Activated CD8-positive, alpha-beta memory T cell treated with anti-CD3 and anti-CD28 coated beads for 1 hour (primary cell): ENCODE results near the gene SFMBT2.

Source experiments
- DNase-seq, 2 donors: peaks; one replicate each; pipeline ENCODE4 v3.0.0-alpha.2; 2020; ENCODE audit warnings: low read depth in 1 of 2; ENCODE audit errors: extremely low read depth in 1 of 2

The SFMBT2 gene

DNA sequence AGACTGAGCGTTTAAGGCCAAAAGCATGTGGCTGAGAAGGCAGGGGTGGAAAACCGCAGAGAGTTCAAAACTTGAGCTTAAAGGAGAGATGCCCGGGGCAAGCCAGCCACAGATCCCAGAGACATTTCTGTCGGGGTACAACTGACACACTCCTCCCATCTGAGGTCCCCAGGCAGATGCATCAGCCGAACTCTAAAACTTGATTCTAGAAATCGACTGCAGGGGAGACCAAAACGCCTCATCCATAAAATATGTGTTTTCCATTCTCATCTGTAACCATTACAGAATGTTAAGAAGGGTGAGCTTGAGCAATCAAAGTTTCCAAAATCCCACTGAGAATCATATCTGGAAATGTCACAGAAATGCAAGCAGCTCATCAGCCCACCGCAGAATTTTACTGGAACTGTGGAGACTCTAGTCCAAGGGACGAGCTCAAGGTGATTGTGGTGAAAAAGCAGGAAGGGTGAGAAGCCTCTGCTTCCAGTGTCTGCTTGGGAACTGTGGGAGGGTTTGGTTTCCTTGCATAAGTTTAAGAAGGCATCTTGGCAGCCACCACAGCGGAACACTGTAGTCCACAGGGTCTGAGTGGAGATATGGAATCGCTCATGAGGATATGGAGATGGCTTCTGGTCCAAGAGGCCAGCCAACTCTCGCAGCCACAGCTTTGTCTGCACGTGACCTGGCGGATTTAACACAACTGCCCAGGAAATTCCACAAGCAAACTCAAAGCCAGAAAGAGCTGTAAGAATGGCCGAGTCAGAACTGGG is 249.2 kb downstream of the SFMBT2 start:
- no peak for DNase-seq

DNA sequence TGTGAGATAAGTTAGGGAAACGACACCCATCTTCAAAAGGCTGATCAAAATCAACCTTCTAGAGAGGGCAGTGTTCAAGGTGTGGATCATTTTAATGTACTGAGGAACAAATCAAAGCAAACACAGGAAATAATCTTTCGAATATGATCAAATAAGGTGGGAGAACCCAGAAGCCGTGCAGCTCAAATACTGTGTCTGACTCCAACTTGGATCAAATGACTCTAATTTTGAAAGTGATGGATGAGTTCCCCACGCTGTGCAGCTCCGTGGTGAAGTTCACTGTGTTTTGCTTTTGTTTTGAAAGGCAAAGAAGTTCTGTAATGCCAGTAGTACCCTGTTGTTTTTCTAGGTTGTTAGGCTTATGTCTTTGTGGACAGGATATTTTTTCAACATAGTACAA is 250.9 kb downstream of the SFMBT2 start:
- DNase-seq: no peak

DNA sequence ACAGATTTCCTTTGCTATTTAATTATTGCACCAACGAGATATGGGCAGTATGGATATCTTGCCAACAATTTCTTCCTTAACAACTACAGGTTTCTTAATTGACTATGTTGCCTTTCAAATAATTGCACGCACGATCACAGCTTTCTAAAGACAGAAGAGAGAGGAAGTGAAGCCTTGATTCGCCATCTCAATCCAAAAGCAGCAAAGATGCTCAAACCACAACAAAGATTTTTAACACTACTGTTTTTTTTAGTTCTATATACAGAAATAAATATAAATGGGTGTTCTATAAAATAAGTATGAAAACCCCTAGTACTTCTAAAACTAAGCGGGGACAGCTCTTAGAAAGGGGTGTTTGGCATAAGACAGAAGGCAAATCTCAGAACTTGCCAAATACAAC is 251.3 kb downstream of the SFMBT2 start:
- DNase-seq: no peak

DNA sequence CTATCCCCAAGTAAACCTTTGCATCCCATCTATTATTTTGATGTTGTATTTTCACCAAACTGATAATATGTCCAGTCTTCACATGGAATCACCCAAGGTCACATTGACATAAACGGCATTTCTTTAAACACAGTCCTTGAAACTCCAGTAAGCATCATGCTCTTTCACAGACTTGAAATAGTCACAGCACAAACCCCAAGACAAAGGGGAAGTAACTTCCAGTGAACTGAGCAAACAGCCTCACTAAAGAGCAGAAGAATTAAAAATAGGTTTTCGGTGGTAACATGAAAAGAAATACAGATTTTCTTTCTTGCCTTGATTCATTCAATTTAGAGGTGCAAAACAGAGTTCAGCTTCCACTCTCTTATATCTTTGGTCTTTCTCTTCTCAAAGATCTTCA is 253.7 kb downstream of the SFMBT2 start:
- DNase-seq: no peak

DNA sequence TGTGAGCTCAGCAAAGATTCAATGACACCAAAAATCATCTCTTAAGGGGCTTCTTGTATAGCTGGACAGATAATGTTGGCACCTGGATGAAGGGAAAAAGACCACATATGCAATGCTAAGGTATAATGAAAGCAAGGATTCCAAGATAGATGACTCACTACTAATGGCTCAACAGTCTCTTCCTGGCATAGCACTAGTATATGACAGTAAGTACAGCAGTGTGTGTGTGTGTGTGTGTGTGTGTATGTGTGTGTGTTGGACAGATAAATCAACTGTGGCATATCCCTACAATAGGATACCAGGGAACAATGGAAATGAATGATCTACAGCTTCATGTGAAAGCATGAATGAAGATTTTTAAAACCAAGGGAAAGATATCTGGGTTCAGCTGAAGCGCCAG is 257.1 kb downstream of the SFMBT2 start:
- no peak for DNase-seq

DNA sequence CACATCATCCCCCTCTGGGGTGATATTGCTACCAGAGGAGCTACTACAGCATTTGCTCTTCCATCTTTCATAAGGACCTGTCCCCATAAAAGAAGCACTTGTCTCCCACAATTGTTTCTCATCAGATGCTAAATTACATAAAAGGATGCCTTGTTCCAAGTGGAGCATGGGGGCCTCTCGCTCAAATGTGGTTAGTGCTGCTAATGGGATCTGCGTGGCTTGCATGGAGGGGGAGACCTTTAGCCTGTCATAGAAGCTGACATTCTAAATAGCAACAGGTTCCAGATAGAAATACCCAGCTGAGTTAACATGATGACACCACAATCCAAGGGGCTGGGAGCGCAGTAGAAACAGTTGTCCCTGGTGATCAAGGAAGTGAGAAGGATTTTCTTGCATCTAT is 257.9 kb downstream of the SFMBT2 start:
- DNase-seq: no peak

DNA sequence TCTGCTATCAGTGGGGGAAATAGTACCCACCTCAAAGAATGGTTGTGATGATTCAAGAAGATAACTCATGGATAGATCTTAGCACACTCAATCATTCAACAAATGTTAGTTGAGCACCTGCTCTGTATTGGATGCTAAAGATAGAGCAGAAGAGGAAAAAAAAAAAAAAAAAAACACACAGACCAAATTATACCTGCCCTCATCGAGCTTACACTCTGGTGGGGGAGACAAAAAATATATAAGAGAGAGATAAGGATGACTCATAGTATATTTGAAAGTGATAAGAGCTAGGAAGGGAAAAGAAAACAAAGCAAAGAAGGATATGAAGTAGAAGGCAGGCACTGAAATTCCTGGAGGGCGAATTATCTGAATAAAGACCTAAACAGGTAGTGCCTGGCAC is 258.5 kb downstream of the SFMBT2 start:
- DNase-seq: no peak

DNA sequence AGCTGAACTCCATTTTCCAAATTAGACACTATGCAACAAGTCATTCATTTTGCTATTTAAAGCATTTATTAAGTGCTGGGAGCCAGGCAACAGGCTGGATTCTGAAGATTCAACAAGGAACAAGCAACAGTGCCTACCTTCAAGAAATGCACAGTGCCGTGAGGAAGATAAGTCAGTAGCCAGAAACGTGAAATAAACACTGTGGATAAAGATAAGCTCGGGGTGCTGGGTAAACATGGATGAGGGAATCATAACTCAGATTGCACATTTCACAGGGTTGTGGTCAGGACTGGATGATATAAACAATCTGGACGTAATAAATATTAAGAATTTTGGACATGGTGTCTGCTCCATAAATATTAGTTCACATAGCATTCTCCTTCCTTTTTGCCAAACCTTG is 259.3 kb downstream of the SFMBT2 start:
- DNase-seq: no peak

DNA sequence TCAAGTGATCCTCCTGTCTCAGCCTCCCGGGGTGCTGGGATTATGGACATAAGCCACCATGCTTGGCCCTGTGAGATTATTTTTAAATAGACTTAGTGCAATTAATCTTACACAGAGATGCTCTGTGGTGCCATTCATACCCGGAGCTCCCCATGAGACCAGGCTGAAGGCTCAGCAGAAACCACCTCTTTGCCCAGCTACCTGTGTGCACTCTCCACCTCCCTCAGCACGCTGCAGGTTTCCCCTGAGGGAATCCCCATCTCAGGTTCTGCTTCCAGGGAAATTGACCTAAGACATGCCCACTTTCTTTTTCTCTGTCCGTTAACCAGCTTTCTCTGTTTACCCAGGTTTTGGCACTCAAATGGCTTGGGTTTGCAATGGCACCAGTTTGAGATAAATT is 260.5 kb downstream of the SFMBT2 start:
- DNase-seq: no peak

DNA sequence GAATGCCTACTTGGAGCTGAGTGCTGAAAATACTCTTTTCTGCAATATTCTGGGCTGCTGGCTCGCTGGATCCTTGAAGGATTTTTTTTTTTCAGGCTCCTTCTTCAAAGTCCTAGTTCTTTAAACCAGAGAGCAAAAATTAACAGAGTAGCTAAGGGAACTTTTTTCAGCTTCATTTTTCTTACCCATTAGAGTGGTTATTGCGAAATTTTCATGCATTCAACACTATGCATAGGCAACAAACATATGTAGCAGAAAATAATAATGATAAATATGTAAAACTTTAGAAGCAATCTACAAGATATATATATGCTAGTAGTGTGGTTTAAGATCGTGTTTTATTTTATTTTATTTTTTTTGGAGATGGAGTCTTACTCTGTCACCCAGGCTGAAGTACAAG is 264.6 kb downstream of the SFMBT2 start:
- no peak for DNase-seq

DNA sequence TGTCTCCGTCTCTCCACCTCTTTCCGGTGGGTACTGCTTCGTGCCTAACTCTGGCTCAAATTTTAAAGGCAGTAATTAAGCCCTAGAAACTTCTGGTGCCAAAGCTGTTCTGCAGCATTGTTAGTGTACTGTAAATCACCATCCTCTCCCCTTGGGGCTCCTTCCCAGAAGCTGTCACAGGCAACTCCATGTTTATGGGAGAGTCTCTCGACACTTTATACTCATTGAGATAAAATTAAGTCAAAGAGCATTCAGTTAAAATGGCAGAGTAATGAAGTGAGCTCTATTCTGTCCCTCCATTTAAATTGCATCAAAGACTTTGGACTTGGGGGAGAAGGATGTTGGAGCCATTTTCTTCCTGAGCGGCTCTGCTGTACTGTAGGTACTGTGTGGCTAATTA is 274.8 kb downstream of the SFMBT2 start:
- DNase-seq: no peak

DNA sequence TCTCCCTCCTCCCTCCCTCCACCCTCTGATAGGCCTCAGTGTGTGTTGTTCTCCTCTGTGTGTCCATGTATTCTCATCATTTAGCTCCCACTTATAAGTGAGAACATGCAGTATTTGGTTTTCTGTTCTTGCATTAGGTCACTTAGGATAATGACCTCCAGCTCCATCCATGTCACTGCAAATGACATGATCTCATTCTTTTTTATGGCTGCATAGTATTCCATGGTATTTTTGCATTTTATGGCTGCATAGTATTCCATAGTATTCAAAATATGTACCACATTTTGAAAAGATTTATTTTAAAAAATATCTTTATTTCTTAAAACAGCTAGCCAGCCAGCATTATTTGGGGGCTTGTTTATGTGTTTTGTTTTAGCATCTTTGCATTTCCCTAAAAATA is 275.6 kb downstream of the SFMBT2 start:
- DNase-seq: no peak

DNA sequence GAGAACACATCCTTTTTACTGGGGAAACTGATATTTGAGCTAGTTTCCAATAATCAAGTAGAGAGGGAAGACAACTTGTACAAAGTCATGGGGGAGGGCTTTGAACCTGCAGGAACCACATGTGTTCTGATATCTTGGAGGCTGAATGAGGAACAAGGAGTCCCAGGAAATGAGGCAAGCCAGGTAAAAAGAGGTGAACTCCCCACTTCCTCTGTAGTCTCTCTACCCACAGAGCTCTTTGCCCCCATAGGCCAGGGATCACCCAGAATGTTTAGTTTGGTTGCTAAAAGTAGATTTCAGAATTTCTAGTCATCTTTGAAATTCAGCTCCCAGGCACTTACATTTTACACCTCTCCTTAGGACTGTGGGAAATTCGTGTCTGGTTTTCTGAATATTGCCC is 276.4 kb downstream of the SFMBT2 start:
- no peak for DNase-seq

DNA sequence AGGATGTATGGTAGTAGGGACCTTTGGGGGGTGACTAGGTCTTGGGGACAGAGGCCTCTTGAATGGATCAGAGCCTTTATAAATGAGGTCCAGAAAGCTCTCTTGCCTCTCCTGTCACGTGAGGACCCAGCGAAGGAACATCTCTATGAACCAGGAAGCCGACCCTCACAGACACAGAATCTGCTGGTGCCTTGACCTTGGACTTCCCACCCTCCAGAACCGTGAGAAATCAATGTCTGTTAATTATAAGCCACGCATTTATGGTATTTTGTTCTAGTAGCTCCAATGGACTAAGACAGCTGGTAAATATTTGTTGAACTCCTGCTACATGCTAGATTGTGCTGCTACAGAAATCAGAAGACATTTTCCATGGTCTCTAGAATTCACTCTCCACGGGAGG is 276.9 kb downstream of the SFMBT2 start:
- no peak for DNase-seq

DNA sequence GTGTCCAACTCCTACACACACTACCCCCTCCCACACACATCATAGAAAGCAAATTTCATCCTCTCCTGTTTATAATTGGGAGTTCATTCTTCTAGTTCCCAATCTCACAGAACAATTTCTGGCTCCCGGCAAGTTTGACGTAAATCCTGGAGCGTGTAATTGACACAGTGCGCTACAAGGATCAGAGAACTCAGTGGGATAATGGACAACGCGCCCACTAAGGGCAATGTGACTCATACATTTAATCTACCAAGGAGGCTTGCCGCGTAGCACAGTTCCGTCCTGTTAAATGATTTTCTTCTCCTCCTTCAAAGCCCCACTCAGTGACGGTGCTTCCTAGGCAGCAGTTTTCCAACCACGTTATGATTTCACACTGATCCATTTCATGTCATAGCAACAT is 277.6 kb downstream of the SFMBT2 start:
- DNase-seq: no peak

DNA sequence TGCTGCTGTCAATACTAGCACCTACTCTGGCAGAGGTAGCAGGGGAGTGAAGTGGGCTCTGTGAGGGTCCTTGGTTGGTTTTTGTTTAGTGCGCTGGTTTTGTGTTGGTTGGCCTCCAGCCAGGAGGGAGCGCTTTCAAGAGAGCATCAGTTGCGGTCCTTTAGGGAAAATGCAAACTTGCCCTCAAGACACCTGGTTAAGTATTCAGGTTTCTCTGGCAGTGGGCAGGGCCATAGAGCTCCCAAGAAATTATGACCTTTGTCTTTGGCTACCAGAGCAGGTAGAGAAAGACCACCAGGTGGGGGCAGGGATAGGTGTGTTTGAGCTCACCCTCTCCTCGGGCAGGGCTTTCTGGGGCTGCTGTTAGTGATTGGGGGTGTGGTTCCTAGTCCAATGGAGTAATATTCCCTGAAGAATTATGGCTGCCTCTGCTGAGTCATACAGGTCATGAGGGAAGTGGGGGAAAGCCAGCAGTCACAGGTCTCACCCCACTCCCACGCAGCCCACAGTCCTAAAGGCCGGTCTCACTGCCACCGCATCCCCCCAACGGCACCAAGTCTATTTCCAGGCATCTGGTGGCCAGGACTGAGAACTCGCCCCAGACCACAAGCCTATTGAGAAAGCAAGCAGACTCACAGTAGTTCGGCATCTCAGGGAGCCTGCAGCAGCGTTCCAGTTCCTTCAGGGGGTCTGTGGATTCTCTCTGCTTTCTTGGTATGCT is 280.5 kb downstream of the SFMBT2 start:
- no peak for DNase-seq

DNA sequence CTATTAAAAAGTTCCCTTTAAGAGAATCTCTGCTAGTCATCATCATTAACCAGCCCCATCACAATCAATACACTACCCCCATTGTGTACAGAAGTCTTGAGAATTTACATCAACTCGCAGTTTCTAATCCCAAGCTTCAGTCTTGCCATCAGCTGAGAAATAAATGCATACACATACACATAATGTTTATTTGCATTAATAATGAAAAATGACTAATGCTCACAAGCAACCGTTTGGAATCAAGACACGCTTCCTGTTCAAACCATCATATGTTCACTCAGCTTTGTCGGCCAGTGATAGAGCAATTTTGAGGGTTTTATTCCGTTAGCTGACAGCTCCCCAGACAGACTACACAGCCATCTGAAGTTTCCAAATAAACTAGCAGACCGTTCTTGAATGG is 287.1 kb downstream of the SFMBT2 start:
- no peak for DNase-seq

DNA sequence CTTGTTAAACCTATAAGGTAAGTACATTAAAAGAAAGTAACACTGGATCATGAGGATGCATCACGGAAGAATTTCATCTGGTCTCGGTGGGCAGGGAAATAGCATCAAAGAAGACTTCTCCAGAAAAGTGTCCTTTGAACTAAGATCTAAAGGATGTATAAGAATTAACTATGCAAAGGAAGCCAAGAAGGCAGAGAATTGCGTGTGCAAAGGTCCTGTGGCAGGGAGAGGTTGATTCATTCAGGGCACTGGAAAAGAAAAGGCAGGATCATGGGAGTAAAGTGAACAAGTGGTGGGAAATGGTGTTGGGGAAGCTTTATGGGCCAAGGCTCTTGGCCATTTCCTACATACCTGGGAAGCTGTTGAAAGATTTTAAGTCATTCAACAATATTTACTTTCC is 288.3 kb downstream of the SFMBT2 start:
- no peak for DNase-seq

DNA sequence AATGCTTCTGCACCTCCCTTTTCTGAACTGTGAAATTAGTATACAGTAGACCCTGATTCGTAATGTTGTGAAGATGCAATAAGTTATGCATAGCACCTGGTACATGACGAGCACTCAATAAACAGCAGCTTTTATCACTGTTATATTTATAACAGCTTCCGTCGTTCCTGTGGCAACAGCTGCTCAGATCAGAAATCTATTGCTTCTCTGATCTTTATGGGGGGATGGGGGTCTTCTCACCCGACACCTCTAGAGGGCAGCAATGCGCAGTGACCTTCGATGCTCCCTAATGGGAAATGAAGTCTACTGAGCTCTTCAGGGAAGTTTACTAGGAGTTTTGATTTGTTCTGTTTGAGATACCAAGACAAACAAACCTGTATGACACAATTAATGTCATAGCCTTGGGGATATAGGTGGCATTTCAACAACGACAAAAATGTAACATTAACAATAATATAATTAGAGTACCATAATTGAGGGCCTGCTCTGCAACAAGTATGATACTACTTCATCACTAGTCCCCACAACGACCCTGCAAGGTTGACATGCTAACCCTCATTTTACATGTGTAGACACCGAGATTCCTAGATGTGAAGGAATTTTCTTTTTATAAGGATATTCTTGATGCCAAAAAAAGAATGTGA is 289.6 kb downstream of the SFMBT2 start:
- DNase-seq: peak; percentile 47 to 49

DNA sequence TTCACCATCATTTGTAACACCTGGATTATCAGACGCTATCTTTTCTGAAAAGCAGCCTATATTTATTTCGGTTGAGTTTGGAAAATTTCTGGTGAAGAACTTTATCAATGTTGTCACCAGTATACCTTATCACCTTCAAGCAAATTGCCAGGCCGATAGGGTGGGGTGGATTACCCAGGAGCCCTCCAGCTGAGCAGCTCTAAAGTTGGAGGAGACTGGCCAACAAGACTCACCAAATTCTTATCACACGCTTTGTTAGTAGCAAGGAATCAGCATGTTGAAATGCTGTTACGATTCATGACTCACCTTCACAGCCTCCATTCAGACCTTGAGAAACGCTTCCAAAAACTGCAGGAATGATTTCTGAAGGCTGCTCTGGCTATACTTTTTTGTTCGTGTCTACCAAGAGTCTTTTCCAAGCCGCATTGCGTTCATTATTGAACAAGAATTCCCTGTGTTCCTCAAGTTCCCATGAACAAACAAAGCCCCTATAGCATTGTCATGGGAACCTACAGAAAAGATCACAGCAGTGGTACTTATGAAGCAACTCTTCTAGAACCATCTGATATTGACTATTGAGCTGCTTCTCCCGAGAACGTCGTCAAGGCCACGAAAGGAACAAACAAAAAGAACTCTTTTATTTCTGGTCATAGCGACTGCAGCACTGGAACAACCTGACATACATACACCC is 291.4 kb downstream of the SFMBT2 start:
- DNase-seq: no peak

DNA sequence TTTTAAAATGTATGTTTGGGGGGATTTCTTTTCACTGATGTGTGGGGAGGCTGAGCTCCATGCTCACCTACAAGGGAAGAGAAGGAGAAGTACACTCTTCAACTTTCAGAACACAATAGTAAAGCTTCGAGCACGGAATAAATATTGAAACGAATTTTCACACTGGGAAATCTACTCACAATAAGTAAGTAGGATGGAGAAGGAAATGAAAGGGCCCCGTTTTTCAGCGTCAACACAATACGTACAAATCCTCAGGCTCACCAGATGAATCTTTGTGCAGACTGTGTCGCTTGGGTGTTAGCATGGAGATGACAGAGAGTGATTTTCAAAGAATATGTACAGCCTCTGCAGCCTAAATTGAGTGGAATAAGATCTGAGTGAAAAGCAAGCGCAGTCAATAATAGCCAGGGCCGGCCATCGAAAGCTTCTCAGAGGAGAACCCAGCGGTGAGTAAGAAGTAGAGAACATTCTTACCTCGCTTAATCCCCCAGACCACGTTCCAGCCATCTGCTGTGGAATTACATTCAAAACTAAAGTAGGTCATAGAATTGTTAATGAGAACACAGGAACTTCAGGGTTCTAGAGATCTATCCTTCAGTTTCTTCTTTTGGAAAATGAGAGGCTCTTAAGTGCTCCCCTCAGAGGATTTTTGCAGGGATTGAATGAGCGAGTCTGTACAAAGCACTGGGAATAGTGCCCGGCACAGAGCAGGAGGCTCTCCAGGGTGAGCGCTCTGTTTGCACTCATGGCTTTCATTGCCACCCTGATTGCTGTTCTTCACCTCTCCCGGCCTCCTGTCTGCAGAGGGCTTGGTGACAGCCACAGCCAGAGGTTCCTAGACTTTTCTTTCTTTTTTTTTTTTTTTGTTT is 292.8 kb downstream of the SFMBT2 start:
- DNase-seq: no peak
